IPS-15b (cell line): ENCODE measurements around the gene PACS2.

Experiments used
- H3K27me3 ChIP-seq: one replicate; pipeline ENCODE4 v1.6.1; 2013; ENCODE audit warnings: low read length; ENCODE audit not compliant: control insufficient read depth, insufficient read depth
- H3K36me3 ChIP-seq: one replicate; pipeline ENCODE4 v1.6.1; 2013; ENCODE audit warnings: low read length; ENCODE audit not compliant: control insufficient read depth, insufficient read depth
- H3K4me1 ChIP-seq: one replicate; pipeline ENCODE4 v1.6.1; 2013; ENCODE audit warnings: mild to moderate bottlenecking, low read length; ENCODE audit not compliant: control insufficient read depth, insufficient read depth
- H3K4me3 ChIP-seq: one replicate; pipeline ENCODE4 v1.5.1; 2013; ENCODE audit warnings: low read depth, low read length
- H3K9ac ChIP-seq: one replicate; pipeline ENCODE4 v1.6.1; 2013; ENCODE audit warnings: low read depth, mild to moderate bottlenecking, low read length
- H3K9me3 ChIP-seq: one replicate; pipeline ENCODE4 v1.6.1; 2013; ENCODE audit warnings: mild to moderate bottlenecking, low read length; ENCODE audit not compliant: control insufficient read depth, insufficient read depth

The PACS2 gene

DNA sequence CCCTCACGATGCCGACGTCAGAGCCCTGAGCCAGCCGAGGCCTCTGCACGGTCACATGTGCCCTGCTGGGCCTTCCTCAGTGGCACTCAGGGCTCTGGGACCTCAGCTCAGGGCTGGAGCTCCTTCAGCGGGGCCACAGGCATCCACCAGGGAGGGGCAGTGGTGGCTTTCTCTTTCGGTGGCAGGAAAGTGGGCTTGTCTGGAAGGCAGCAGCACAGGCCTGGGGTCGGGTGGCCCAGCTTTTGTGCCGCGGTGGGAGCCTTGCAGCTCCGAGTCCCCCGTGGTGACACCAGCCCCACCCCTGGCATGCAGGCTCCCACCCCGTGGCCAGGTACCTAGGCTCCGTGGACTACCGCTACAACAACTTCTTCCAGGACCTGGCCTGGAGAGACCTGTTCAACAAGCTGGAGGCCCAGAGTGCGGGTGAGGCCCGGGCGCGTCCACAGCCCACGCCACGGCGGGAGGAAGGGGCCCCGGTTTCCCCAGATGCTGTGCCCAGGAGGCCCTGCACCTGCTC is 69.6 kb downstream of the PACS2 start:
- H3K36me3 ChIP-seq = peaks cover 22% of the 10 kb centered on the region
- no peak overlapping the region for H3K4me3 ChIP-seq
- H3K9me3 ChIP-seq = no peaks in the 10 kb centered on the region
- H3K9ac ChIP-seq = no peak overlapping the region
- H3K27me3 ChIP-seq = no peaks in the 10 kb centered on the region
- H3K4me1 ChIP-seq = no peaks in the 10 kb centered on the region

DNA sequence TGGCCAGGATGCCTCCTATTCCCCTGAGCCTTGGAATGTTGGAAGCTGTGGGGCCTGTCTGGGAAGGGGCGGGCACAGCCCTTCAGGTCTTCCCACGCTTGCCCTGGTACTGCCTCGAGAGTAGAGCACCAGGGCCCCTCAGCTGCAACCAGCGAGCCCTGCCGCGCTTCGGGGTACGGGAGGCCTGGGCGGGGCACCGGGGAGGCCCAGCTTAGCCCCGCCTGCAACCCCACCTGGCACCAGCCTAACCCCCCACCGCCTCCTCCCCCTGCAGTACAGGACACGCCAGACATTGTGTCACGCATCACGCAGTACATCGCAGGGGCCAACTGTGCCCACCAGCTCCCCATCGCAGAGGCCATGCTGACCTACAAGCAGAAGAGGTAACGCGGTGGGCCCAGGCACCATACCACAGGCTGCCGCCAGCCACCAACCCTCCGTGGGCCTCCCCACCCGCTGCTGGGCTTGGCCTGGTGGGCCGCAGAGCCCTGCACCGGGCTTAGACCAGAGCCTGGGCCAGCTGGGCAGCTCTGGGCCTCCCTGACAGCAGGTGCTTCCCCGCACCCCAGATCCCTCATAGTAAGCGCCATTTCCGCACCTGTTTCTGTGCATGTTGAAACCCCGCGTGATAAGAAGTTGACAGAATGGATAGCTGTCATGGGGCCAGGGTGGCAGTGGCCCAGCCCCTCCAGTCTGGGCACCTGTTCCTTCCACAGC is 70.2 kb downstream of the PACS2 start:
- H3K9me3 ChIP-seq = no peaks in the 10 kb centered on the region
- H3K4me1 ChIP-seq = no peaks in the 10 kb centered on the region
- no peaks in the 10 kb centered on the region for H3K27me3 ChIP-seq
- H3K9ac ChIP-seq = no peak overlapping the region
- H3K4me3 ChIP-seq = no peak overlapping the region
- H3K36me3 ChIP-seq = peaks cover 22% of the 10 kb centered on the region

DNA sequence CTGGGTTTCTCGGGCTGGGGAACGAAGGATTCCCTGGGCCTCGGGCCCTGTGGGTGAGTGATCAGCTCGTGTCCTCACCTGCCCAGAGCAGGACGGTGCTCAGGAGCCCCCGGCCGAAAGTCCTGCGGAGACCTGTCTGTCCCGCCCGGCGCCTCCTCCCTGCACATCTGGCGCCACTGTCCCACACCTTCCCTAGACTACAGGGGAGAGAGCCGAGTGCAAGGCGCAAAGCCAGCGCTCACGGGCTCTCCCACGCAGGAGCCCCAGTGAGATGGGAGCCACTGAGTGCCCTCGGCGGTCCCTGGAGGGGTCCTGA is 70.7 kb downstream of the PACS2 start:
- H3K9ac ChIP-seq = no peak overlapping the region
- H3K4me3 ChIP-seq = no peak overlapping the region
- no peaks in the 10 kb centered on the region for H3K27me3 ChIP-seq
- no peaks in the 10 kb centered on the region for H3K9me3 ChIP-seq
- peaks cover 22% of the 10 kb centered on the region for H3K36me3 ChIP-seq
- no peaks in the 10 kb centered on the region for H3K4me1 ChIP-seq

DNA sequence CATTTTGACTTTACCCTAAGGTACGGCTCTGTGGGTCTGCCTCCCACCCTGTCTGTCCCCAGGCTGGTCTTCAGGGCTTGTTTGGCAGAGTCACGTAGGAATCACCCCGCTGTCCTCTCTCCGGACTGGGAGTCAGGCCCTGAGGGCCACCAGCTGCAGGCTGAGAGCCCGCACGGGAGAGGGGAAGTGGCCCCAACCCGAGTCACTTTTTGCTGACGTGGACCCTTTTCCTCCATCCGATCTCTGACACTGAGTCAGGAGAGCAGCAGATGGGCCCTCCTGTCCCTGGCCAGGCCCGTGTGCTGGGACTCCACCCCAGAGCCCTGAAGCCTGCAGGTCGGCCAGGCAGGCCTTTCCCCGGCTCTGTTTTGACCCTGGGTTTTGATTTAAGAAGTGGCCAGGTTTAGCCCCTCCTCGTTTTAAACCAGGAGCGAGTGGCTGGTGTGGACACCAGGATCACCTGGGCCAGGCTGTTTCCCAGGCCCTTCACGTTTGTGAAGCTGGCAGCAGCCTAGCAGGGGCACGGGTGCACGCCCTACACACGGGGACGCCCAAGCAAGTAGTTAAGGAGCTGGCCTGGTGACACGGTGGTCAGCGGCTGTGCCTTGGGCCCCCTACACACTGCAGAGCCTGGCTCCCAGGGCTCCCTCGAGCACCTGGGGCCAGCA is 71.3 kb downstream of the PACS2 start:
- Histone ChIP-seq H3K9ac (no peak overlapping the region), H3K36me3 (peaks cover 25% of the 10 kb centered on the region), H3K4me1 (no peaks in the 10 kb centered on the region), H3K9me3 (no peaks in the 10 kb centered on the region), H3K4me3 (no peak overlapping the region), H3K27me3 (no peaks in the 10 kb centered on the region)

DNA sequence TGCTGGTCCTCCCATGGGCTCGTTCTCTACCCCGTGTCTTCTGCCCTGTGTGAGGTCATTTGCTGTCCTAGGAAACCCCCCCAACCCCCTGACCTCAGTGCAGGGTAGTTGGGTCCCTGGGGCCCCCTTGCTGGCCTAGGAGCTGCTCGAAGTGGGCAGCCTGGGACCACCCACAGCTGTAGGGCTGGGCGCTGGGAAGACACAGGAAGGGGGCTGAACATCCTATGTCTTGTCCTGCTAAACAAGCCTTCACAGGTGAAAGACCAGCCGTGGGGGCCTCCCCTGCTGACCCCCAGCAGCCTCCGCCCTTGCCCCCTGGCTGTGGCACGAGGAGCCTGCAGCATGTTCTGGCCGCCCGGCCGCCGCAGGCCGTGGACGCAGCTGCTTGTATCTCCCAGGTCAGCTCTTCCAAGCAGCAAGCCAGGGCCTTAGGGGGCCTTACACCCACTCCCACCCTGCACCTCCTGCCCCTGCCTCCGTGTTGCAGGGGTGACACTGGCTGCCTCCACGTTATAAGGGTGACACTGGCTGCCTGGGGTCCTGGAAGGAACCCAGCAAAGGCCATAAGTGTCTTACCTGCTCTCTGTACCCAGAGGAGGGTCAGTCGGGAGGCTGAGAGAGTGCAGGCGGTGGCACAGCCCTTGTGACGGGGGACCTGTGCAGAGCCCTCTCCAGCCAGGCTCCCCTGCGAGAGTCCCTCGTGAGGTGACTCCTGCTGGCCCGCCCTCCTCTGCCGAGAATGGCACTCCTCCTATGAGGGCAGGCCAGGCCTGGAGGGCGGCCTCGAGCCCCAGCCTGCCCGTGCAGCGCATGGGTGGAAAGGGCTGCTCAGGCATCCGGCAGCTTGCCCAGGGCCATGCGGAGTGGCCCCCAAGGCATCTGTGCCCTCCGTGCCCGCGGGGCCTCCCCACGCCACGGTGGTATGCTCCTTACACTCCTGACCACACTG is 72.3 kb downstream of the PACS2 start:
- H3K4me1 ChIP-seq = no peaks in the 10 kb centered on the region
- peaks cover 27% of the 10 kb centered on the region for H3K36me3 ChIP-seq

GRCh38 chr14:105387530-105387922 is 73.0 kb downstream of the PACS2 start:
- H3K4me3 ChIP-seq = no peak overlapping the region
- no peaks in the 10 kb centered on the region for H3K9me3 ChIP-seq
- H3K36me3 ChIP-seq = peaks cover 28% of the 10 kb centered on the region
- H3K4me1 ChIP-seq = no peaks in the 10 kb centered on the region
- H3K9ac ChIP-seq = no peak overlapping the region
- no peaks in the 10 kb centered on the region for H3K27me3 ChIP-seq

More for the DNA sequence above, 72.3 kb downstream of the PACS2 start:
- H3K9me3 ChIP-seq = no peaks in the 10 kb centered on the region
- H3K4me3 ChIP-seq = no peak overlapping the region
- H3K9ac ChIP-seq = no peak overlapping the region
- H3K27me3 ChIP-seq = no peaks in the 10 kb centered on the region

- H3K36me3 ChIP-seq = peaks cover 23% of the 10 kb centered on the region
- no peaks in the 10 kb centered on the region for H3K9me3 ChIP-seq
- no peak overlapping the region for H3K9ac ChIP-seq
- no peaks in the 10 kb centered on the region for H3K4me1 ChIP-seq
- H3K4me3 ChIP-seq = no peak overlapping the region
- H3K27me3 ChIP-seq = no peaks in the 10 kb centered on the region
Measured at GRCh38 chr14:105388110-105388951, 73.8 kb downstream of the PACS2 start.

GRCh38 chr14:105388976-105389375 is 74.4 kb downstream of the PACS2 start:
- Histone ChIP-seq H3K9ac (no peak overlapping the region), H3K4me1 (no peaks in the 10 kb centered on the region), H3K36me3 (peaks cover 20% of the 10 kb centered on the region), H3K4me3 (no peak overlapping the region), H3K9me3 (no peaks in the 10 kb centered on the region), H3K27me3 (no peaks in the 10 kb centered on the region)

GRCh38 chr14:105389534-105389933 is 75.0 kb downstream of the PACS2 start:
- no peaks in the 10 kb centered on the region for H3K27me3 ChIP-seq
- no peak overlapping the region for H3K4me3 ChIP-seq
- H3K4me1 ChIP-seq = no peaks in the 10 kb centered on the region
- peak overlapping the region; percentile 3 for H3K9ac ChIP-seq
- H3K9me3 ChIP-seq = no peaks in the 10 kb centered on the region
- H3K36me3 ChIP-seq = peaks cover 15% of the 10 kb centered on the region

DNA sequence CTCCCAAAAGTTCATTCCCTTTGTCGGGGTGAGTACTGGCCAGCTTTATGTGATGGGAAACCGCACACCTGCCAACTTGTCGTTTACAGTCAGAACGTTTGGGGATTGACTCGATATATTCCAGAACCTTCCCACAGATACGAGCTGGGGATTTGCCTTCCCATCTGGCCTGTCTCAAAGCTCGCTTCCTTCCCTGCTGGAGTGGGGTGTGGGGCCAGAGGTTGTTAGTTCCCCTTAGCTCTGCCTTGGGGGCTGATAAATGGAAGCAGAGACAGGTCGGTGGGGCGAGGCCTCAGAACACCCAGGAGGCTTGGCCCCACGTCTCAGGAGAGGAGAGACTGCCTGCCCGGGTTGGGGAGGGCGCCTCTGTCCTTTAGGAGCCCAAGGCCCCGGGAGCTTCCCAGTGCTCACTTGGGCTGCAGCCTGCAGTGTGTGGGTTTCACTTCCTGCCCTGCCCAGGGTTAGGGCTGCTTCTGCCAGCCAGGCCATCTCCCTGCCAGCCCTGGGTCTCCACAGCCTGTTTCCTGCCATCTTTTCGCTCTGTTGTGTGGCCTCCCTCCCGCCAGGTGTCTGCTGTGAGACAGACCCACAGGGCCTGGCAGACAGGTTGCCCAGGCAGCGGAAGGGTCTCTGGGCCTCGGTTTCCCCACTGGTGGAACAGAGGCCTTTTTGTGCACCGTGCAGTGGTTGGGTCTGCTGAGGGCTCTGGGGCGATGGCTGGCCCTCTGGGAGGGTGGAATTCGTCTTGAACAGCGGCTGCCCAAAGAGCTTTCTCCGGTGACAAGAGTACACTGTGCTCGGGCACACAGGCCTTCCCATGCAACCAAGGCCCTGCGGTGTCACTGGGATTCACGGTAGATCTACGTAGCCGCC is 75.7 kb downstream of the PACS2 start:
- peak overlapping the region; percentile 3 for H3K9ac ChIP-seq
- no peaks in the 10 kb centered on the region for H3K27me3 ChIP-seq
- H3K4me1 ChIP-seq = no peaks in the 10 kb centered on the region
- H3K4me3 ChIP-seq = no peak overlapping the region
- H3K9me3 ChIP-seq = no peaks in the 10 kb centered on the region
- peaks cover 14% of the 10 kb centered on the region for H3K36me3 ChIP-seq
